Measurements from ENCODE around the gene PANK3.
A peak's percentile ranks its signal among the peaks of the same experiment; 100 is the strongest.
"Not testable (repeated sequence)": the region's sequence is repeated elsewhere in the genome, so short reads cannot be mapped to it uniquely, and the experiment has no call there.

Gene PANK3

DNA sequence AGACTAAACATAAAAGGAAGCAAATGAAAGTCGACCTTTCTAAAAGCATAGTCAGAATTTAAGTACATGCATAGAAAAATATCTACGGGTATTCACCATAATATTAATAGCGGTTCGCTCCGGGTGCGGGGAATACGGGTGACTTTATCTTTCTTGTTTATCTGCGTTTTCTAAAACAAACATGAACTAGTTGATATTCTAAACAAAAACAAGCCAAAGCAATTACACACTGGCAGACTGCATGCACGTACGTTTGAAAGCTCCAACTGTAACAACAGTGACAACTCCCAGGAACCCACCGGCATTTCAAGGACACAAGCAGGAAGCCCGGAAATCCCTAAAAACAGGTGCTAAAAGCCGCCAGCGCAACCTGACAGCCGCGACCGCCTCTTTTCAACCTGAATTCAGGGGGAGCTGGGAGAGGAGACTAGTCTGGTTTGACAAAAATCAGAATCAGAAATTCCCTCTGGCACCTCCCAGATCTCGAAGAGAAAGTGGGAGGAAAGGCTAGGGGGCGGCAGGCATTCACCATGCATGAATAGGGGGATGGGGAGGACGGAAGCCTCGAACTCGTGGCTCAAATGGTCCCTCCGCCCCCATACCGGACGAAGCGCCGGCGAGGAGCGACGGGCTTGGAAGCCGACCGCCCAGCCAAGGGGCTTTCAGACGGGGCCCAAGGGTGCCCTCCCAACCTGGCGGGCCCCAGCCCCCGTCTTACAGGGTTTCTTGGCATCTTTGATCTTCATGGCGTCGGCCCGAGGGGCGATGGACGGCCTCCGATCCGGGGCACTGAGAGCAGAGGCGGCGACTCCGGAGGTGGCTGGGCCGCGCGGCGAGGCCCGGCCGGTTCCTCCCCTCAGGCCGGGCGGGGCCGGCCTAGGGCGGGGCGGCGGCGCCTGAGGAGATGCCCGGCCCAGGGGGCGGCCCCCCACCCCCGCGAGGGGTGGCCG lies at the start of gene PANK3:
Gene PANK3, minus strand, starts transcription at position 831 of the 950 bp plus-strand sequence. Its CDS starts 85 bp downstream, at position 746.
- peak; percentile 87 for DNase-seq

DNA sequence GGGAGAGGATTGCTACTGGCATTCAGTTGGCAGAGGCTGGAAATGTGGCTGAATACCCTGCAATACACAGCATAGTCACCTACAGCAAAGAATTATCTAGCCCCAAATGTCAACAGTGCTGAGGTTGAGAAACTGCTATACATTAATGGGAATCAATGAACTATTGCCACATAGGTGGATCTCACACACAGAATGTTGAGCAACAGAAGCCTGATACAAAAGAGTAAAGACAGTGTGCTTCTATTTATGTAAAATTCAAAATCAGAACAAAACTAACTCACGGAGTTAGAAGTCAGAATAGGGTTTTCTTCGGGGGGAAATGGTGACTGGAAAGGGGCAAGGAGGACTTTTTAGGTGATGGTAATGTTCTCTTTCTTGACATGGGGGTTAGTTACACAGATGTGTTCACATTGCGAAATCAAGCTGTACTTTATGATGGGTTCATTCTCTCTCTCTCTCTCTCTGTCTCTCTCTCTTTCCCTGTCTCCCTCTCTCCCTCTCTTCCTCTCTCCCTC lies 45.7 kb upstream of the PANK3 start:
- DNase-seq: peak; percentile 22

DNA sequence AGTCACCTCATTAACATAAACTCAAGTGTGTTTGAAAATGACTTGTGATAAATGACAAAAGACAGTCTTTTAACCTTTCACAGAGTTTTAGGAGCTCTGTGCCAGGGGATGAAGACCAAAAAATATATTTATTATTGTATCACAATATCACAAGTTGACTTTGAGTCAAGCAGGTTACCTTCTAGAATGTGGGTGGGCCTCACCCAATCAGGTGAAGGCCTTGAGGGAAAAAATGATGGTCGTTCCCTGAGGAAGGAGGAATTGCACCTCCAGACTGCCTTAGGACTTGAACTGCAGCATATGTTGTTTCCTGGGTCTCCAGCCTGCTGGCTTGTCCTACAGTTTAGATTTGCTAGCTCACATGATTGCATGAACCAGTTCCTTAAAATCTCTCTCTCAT lies 41.6 kb upstream of the PANK3 start:
- DNase-seq: no peak

DNA sequence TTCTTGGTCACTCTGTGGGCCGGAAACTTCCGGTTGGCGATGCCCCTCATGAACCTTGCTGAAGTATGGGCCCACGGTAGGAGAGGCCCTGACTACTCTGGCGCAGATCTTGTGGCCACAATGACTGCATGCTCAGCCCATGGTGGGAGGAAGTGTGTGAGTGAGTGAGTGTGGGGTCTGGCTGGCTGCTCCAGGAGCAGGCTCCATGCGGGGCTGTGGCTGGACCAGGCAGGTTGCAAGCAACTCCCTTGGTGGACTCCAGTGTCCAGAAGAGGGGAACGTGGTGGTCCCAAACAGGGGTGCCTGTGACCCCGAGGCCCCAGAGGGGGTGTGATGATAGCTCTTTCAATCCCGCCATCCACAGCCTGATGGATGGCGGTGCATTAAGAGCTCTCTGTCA lies 35.5 kb upstream of the PANK3 start:
- DNase-seq: no peak

DNA sequence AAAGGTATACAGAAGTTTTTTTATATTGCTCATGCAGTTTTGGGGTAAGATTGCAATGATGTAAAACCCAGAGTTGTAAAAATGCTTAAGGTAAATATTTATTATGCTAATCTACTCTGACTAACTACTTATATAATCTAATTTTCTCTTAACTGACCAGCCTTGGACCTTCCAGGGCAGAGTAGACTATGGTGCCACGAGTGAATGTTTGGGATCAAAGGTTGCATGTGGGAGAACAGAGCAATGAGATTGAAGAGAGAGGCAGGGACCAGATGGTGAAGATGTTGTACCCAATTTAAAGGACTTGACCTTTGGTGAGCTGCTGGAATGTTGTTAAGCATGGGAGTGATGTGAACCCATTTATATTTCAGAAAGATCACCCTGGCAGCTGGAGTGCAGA lies 34.8 kb upstream of the PANK3 start:
- no peak for DNase-seq

DNA sequence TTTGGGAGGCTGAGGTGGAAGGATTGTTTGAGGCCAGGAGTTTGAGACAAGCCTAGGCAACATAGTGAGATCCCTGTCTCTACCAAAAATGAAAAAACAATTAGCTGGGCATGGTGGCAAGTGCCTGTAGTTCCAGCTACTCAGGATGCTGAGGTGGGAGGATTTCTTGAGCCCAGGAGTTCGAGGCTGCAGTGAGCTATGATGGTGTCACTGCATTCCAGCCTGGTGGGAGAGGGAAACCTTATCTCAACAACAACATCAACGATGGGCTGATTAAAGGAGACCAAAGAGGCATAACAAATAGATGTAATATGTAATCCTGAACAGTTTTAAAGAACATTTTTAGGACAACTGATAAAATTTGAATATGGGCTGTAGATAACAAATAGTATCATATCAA lies 34.2 kb upstream of the PANK3 start:
- DNase-seq: no peak

DNA sequence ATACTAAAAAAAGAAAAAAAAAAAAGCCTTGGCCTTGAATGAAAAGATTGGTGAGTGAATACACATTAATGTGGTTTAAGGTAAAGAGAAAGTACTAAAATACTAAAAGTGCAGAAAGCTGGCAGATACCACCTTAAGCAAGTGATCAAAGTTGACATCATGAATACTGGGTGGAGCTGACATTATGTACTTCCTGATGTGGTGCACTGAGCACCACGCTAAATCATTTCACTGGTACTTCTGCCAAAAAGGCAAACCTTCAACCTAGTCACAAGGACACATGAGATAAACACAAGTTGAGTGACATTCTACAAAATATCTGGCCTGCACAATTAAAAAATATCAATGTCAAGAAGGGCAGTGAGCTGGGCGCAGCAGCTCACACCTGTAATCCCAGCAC lies 33.8 kb upstream of the PANK3 start:
- DNase-seq: peak; percentile 6

DNA sequence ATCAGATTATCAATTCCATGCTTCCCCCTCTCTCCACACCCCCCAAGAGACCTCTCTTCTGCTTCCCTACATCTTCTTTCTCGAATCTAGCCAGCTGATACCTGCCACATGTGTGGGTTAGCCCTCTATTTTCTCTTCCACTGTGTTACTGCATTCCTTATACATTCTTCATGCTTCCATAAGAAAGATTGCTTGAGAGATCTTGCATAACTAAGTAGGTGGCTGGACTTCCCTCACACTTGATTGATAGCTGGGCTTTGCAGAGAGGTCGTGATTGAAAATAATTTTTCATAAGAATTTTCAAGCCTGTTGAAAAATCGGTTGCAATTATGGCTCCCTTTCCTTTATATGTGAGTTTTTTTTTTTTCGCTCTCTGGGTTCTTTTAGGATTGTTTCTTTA lies 33.0 kb upstream of the PANK3 start:
- DNase-seq: no peak

DNA sequence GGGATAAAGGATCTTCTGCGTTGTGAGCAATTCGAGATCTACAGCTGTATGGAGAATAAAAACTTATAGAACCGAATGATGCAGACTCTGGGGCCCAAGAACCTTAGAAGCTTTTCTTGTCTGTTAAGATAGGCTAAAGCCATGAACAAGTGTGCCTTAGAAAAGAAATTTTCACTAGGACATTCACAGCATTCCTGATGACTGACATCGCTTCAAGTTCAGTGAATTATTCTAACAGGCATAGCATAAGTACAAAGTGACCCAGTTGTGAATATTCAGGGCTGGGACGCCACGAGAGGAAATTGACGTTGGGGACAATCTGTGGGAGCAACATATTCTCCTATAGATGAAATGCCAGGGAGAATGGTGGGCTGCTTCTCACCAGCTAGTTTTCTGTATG lies 32.0 kb upstream of the PANK3 start:
- no peak for DNase-seq

DNA sequence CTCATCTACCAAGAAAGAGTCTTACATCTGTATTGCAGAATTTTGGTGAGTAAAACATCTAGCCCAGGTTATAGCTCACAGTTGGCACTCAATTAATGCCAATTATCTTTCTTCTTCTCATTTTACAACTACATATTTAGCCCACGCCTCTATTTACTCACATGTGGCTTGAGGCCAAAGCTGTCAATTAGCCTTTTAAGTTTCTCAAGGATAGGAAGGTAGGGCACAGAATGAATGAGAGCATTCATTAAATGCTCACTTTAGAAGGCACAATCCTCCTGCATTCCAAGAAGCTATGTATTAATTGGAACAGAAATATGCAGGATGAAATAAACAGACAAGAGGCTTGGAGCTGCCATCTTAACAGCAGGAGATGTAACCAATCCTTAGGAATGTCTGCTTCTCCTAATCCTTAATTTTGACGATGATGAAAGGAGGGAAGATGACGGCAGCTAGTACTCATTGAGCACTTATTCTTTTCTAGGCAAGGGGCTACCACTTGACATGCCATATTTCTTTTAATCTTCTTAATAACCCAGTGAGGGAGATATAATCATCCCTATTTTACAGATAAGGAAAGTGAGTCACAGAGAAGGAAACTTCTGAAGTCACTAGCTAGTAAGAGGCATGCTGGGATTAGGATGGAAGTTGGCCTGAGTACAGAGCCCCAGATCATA lies 30.8 kb upstream of the PANK3 start:
- no peak for DNase-seq

DNA sequence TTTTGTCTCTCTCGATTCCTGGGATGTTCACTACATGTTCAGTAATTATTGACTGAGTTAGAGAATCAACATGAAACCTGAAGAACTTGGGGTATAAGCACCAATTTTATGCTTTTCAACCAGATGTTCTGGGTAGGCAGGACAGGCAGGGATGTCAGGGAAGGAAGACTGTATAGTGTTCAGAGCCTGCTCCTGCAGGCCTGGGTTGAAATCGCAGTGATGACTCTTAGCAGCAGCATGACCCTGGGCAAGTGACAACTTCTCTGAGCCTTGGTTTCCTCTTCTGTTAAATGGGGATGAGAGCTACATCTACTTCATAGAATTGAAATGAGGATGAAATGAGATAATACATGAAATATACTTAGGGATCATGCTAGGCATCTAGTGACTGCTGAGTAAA lies 29.7 kb upstream of the PANK3 start:
- DNase-seq: no peak

DNA sequence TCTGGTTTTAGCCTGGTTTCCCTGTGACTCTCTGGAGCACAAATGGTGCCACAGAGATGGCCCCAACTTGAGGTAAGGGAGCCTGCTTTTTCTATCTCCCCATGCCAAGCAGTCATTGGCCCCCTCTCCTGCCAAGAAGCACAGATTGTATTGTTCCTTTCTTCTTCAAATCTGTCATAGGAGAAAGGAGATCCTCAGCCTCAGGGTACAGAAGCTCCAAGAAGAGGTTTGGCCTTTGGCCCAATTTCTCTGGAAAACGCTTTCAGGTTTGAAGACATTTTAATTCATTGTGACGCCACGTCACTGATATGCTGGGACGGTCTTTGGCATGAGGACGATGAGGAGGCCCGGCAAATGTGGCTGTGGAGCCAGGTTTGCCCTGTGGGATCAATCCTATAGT lies 29.2 kb upstream of the PANK3 start:
- DNase-seq: no peak

DNA sequence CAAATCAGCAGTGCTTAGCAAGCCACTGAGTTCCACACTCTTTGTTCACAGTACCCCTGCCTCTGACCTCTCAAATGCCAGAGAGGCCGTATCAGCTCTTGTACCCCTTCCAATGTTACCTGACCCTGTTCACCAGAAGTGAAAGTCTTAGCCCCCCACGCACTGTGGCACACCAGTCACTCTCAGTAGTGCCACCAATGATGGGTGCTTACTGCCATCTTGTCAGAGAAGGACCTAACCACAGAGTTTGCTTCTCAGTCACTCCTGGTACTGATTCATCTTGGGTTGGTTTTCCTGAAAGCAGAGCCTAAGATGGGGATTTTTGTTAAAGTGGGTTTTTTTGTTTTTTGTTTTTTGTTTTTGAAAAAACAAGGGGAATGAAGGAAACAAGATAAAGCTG lies 28.8 kb upstream of the PANK3 start:
- DNase-seq: no peak

DNA sequence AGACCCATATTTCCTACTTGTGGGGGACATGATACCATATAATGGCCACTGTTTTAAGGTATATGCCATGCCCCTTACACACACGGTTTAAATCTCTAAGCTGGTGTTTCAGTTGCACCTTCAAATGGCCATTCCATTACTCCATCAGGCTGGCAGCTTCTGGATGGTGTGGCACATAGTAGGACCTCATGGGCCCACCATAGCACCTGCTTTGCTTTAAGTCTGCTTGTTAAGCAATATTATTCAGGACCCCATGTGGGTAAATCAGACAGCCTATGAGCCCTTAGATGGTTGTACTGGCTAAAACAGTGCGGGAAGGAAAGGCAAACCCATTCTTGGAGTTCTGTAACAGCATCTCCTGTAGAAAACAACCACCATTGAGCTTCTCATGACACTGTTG lies 27.4 kb upstream of the PANK3 start:
- no peak for DNase-seq

DNA sequence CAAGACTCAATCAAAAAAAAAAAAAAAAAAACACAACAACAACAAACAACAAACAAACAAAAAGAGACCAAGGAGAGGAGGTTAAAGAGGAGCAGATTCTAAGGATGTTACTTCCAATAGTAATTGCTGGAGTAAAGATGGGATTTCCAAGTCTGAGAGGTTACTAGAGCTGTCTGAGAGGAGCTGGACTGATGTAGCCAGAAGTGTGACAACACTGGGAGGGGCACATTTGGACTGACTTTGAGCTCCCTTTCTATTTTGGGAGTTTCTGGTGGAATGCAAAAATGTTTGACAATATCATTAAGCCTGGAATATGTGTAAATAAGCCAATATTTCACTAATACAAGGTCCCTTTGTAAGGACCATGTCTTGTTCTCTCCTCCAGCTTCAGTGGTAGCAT lies 25.3 kb upstream of the PANK3 start:
- no peak for DNase-seq

DNA sequence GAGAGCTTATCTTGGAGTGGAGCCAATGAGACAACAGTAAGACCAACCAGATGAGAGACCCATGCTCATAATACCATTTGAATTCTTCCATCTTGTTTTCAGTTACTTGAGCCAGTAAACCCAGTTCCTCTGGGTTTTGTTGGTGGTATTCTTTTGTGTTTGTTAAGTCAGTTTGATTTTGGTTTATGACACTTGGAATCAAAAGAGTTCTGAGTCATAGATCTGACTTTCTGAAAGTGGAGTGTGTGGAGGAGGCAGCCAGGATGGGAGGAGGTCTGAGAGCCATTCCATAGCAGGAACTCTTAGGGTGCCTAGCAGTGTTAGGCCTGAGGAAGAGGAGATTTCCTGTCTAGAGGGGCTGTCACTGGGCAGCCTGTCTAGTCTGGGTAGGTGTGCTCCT lies 24.6 kb upstream of the PANK3 start:
- DNase-seq: no peak

DNA sequence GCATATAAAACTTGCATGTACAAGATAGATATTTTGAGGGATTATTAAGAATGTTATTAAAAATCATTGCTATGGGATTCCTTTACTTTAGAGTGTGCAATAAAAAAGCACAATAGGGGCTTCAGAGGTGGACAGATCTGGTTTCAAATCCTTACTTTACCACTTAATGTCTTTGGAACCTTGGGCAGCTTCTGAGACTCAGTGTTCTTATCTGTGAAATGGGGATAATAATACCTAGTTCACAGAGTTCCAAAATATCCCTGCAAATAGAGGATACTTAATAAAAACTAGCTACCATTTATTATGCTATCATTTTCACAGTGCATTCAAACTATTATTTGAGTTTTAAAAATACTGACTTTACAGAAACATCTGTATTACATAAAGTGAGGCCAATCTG lies 23.3 kb upstream of the PANK3 start:
- DNase-seq: no peak

DNA sequence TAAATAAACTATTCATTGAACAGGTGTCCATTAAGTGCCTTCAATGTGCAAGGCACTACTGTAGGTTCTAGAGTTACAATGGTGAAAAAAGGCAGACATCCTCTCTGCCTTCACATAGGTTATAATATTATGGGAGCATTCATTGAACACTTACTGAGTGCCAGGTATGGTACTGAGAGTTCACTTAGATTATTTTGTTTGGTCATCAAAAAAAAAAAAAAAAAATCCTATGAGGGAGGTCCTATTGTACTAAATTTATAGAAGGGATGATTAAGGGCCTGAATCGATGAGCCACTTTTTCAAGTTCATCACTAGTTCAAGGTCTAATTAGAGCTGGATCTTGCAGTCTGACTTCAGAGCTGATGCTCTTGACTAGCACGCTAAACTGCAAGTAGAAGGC lies 22.8 kb upstream of the PANK3 start:
- DNase-seq: no peak

DNA sequence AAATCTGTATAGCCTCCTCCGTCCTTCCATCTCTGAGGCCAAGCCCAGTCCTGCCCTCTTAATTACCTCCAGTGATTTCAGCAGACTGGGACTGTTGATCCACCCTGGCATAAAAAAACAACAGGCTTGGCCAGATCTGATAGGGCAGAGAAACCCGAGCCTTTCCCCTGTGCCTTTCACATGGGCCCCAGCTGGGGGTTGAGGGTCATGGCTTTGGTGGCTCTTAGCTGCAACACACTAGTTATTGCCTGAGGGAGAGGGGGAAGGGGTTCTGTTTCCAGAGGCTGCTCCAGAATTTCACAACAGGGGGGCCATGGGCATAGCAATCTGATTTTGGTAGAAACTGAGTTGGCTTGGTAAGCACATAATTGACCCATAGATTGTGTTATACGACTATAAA lies 21.2 kb upstream of the PANK3 start:
- no peak for DNase-seq

DNA sequence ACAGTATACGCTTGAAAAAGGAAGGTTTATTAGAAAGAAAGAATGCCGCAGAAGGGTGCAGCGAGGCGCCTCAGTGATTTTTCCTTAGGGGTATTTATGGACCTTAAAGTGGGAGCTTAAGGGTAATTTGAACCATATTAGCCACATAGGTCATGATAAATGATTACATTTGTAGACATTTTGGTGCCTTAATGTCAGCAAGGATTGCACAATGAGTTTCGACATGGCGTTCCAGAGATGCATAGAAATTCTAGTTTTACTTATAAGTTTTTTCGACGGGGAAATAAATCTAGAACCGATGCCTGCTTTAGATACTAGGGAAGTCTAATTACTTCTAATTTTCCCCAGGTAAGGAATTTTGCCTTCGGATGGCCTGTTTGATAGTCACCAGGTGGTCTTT lies 20.7 kb upstream of the PANK3 start:
- DNase-seq: no peak

DNA sequence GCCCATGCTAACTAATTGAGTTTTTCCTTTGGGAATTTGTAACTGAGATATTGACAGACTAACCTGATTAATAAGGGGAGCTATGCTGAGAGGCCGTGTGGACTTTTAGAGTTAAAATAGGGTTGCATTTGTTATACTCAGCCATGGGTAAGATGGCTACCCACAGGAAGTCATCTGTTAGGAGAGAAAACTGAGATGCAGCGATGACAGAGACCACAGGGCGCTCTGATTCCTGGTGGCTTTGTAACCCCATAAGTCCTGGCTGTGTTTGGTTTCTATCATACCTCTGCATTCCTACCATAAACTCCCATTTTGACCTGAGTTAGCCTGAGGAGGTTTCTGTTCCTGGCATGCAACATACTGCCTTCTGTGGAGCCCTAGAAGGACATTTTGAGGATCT lies 19.5 kb upstream of the PANK3 start:
- DNase-seq: no peak

DNA sequence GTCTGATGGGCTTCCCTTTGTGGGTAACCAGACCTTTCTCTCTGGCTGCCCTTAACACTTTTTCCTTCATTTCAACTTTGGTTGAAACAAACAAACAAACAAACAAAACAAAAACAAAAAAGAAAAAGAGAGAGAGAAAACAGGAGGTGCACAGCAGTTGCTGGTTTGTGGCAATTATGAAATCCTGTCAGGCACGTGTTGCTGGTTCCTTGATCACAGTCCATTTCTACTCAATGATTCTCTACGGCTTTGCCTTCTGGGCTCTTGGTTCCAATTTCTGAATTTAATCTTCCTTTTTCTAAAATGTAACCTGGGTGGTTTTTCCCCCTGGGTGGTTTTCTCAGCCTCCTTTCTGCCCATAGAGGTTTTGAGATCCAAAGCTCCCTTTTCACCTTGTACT lies 17.8 kb upstream of the PANK3 start:
- DNase-seq: no peak

DNA sequence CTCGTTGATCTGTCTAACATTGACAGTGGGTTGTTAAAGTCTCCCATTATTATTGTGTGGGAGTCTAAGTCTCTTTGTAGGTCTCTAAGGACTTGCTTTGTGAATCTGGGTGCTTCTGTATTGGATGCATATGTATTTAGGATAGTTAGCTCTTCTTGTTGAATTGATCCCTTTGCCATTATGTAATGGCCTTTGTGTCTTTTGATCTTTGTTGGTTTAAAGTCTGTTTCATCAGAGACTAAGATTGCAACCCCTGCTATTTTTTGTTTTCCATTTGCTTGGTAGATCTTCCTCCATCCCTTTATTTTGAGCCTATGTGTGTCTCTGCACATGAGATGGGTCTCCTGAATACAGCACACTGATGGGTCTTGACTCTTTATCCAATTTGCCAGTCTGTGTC lies 17.0 kb upstream of the PANK3 start:
- not testable (repeated sequence) for DNase-seq

DNA sequence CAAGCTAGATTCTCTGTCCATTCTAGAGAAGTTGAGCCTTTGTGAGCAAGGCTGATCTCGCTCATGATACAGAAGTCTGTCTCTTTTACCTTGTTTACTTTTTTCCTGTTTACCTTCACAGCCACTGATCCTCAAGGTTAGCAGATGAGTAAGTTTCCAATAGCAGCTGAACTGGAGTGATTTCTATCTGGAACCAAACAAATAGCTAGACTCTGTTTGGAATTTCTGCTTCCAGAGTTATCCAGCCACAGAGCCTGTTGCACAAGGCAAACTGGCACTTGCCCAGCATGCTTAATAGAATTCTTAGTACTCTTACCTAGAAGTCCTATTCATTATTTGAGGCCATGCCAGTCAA lies 12.8 kb upstream of the PANK3 start:
- no peak for DNase-seq

Data from hematopoietic multipotent progenitor cell treated with erythropoietin and hydrocortisone succinate and interleukin-3 and kit ligand, for 6 days (in vitro differentiated cells).